Measurements from ENCODE around the gene DUSP12. TPM values are rescaled to one million over a fixed set of nuclear protein-coding genes. Genes with fewer than 3 reads are reported as not detected.

DUSP12 gene
- total RNA-seq, 2 donors from 2014 or later = 15.5 to 17.4 TPM

DNA sequence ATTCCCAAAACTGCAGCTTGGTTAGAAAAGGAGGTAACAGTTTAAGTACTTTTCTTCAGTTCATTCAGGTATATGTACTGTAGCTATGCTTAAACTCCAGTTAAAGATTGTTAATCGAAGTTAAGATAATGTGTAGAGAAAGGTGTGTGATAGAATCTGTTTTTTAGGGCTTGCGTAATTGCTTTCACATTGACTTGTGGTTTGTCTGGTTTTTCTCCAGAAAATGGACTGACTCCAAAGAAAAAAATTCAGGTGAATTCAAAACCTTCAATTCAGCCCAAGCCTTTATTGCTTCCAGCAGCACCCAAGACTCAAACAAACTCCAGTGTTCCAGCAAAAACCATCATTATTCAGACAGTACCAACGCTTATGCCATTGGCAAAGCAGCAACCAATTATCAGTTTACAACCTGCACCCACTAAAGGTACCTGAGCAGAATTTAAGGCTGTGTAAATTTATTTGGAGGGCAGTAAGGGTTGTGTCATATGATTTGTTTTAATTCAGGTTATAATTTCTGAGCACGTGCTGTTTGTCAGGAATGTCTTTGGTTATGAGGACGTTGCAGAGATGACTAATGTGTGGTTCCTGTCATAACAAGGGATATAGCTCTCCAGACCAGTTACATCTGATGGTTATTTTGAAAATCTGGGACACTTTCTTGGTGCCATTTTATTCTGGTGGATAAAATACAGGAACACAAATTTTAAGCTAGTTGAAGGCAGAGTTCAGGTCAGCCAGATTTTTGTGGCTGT lies 42.5 kb downstream of the DUSP12 start:
- intact Hi-C loops (cut with DNase I) = loop anchor here in 1 of 2 donors (5.0 kb wide), 1 partner anchor 245 kb away; no protein-coding TSS in a partner anchor
- no peak for DNase-seq (ENCODE audit: low spot score)

- intact Hi-C loops (cut with DNase I) = loop anchor here in 1 of 2 donors (5.0 kb wide), 1 partner anchor 245 kb away; no protein-coding TSS in a partner anchor
Observed at GRCh38 chr1:161792740-161793139, 43.2 kb downstream of the DUSP12 start.

DNA sequence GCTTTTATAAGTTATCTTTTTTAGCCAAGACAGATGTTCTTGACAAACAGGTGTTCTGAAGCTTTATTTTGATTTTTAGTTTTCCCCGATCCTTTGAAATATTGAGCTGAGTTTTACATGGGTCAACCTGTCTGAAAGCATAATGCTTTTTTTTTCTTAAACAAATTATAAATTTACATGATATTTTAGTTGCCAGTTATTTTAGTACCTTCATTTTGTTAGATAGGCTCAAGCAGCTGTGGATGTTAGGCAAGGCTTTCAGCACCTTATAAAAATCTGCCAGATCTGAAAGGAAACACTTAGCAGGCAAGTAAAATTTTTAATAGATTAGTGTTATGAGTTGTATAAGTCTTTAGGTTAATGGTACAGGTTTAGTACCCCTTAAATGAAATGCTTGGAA lies 50.2 kb downstream of the DUSP12 start:
- intact Hi-C loops (cut with DNase I) = no loop called here
- no peak for DNase-seq (ENCODE audit: low spot score)

More at GRCh38 chr1:161792740-161793139, 43.2 kb downstream of the DUSP12 start:
- DNase-seq (ENCODE audit: low spot score) = no peak

- DNase-seq (ENCODE audit: low spot score) = no peak
- intact Hi-C loops (cut with DNase I) = no loop called here
Observed at GRCh38 chr1:161801955-161802354, 52.4 kb downstream of the DUSP12 start.

DNA sequence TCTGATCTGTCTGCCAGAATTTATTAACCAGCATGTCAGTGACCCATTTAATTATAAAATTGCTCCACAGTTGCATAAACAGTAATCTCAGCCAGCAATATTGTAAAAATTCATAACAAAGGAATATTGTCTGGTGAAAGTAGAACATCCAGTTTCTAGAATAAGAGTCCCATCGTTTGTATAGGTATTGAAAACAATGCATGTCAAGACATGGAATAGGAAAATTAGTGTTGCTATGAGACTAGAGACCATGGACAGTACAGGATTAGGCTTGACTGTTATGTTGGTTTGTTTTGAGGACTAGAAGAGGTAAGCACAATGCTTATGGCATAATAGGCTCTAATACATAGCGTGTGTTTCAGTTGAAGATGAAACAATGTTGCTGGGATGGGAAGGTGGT lies 53.6 kb downstream of the DUSP12 start:
- intact Hi-C loops (cut with DNase I) = no loop called here
- DNase-seq (ENCODE audit: low spot score) = no peak

DNA sequence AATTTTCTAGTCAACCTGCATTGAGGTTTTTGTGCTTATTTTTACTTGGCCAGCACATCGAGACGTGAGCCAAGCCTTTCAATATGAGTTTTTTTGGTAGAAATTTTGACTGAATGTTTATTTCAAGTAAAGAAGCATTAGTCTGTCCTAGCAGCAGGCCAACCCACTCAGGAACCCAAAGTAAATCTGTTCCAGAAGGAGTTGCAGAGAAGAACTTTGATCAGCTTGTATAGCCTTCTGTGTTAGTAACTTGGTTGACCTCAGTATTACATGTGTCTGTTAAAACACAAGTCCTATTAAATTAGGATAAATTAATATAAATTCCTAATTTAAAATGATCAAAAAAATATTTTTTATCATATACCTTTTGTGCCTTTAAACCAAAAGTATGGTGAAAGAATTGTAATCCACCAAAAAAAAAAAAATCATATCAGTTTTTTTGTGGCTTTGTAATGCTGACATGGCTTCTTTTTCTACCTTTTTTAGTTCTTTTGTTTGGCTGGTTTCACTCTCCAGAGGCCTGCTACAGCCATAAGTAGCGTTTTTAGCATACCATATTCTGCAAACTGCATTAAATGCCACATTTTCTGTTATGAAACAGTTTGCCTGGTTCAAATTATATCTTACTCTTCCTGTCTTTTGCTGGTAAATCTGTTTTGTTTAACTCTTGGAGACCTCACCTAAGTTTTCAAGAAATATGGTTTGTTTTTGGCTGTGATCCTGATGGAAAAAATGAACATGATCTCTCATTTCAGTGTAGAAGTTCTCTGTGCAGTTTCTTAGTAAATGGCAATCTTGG lies 56.0 kb downstream of the DUSP12 start:
- no peak for DNase-seq (ENCODE audit: low spot score)
- intact Hi-C loops (cut with DNase I) = no loop called here

Other genes starting within 250 kb of the DUSP12 start
- 10 to 100 TPM; 60.8 to 93.7 TPM for gene FCGR2A, start 244.3 kb upstream of the DUSP12 start, total RNA-seq
- gene HSPA6, start 225.2 kb upstream of the DUSP12 start, total RNA-seq = 1 to 10 TPM; 6.4 to 6.7 TPM
- 10 to 100 TPM; 41.0 to 64.2 TPM for gene FCGR3A, start 200.0 kb upstream of the DUSP12 start, total RNA-seq
- 1 to 10 TPM; 4.5 to 9.3 TPM for gene FCGR3B, start 118.6 kb upstream of the DUSP12 start, total RNA-seq
- 10 to 100 TPM in 1 of 2 donors, 1 to 10 TPM in 1; 7.4 to 33.0 TPM for gene FCGR2B, start 86.6 kb upstream of the DUSP12 start, total RNA-seq
- under 1 TPM in 1 of 2 donors, not detected in 1; 0.19 TPM for gene FCRLA, start 42.6 kb upstream of the DUSP12 start, total RNA-seq
- gene FCRLB, start 28.2 kb upstream of the DUSP12 start, total RNA-seq = under 1 TPM; 0.38 to 0.74 TPM
- 10 to 100 TPM; 27.9 to 32.3 TPM for gene ATF6, start 16.5 kb downstream of the DUSP12 start, total RNA-seq

Measured in posterior vena cava (tissue), 2 donors.